Osteoblast (primary cell): ENCODE measurements around the gene CKAP2L. TPM values are rescaled to one million over a fixed set of nuclear protein-coding genes. Genes with fewer than 3 reads are reported as not detected.

Experiments
- DNase-seq: peaks from one replicate; pipeline ENCODE4 v3.0.0; 2011; ENCODE audit warnings: low spot score, mixed read lengths; ENCODE audit not compliant: insufficient read length; ENCODE audit errors: missing footprints
- H2AFZ ChIP-seq: 2 replicates; pipeline ENCODE4 v1.6.0; 2011; ENCODE audit warnings: mild to moderate bottlenecking, low read length
- H3K27ac ChIP-seq: 2 replicates; pipeline ENCODE4 v1.5.1; 2011; ENCODE audit warnings: mild to moderate bottlenecking, low read depth, low read length, moderate library complexity
- H3K27me3 ChIP-seq: 2 replicates; pipeline ENCODE4 v1.6.0; 2012; ENCODE audit warnings: mild to moderate bottlenecking, control low read depth, inconsistent platforms, low read length, moderate library complexity; ENCODE audit not compliant: insufficient read depth
- H3K36me3 ChIP-seq: 2 replicates; pipeline ENCODE4 v1.5.1; 2011; ENCODE audit warnings: mild to moderate bottlenecking, low read length, control low read depth, moderate library complexity; ENCODE audit not compliant: insufficient read depth
- H3K4me1 ChIP-seq: 2 replicates; pipeline ENCODE4 v1.5.1; 2011; ENCODE audit warnings: mild to moderate bottlenecking, low read length, control low read depth, moderate library complexity; ENCODE audit not compliant: insufficient read depth
- H3K4me2 ChIP-seq: 2 replicates; pipeline ENCODE4 v1.6.0; 2011; ENCODE audit warnings: mild to moderate bottlenecking, low read length; ENCODE audit not compliant: insufficient read depth
- H3K4me3 ChIP-seq: fragments of 200-600 bp; sonication (generic); 3 replicates; pipeline ENCODE4 v1.5.1; 2012; ENCODE audit warnings: mild to moderate bottlenecking, low read length, inconsistent platforms; ENCODE audit not compliant: insufficient read depth
- H3K79me2 ChIP-seq: 2 replicates; pipeline ENCODE4 v1.6.0; 2012; ENCODE audit warnings: mild to moderate bottlenecking, low read length, control low read depth, inconsistent platforms; ENCODE audit not compliant: insufficient read depth
- H3K9me3 ChIP-seq: 2 replicates; pipeline ENCODE4 v1.5.1; 2011; ENCODE audit warnings: low read depth, low read length, control low read depth
- H4K20me1 ChIP-seq: 2 replicates; pipeline ENCODE4 v1.6.0; 2012; ENCODE audit warnings: mild to moderate bottlenecking, low read length, control low read depth; ENCODE audit not compliant: insufficient read depth
- CTCF ChIP-seq: IDR thresholded peaks from 2 replicates; pipeline ENCODE4 v1.5.1; 2011; ENCODE audit warnings: mild to moderate bottlenecking, low read depth, low read length, moderate library complexity; ENCODE audit errors: extremely low read depth
- total RNA-seq: library from RNA; depleted of rRNA; stranded (reverse); fragments of >200 nt; gene quantifications from 2 replicates; pipeline ENCODE4 v1.2.3, GENCODE V29; 2012

The CKAP2L gene
- total RNA-seq, 1 donor: 1.1 TPM

- Histone ChIP-seq H2AFZ (no peak overlapping the region), H3K27me3 (no peaks in the 10 kb centered on the region), H3K4me1 (no peaks in the 10 kb centered on the region), H3K79me2 (no peaks in the 10 kb centered on the region), H3K36me3 (no peaks in the 10 kb centered on the region), H3K27ac (no peak overlapping the region), H3K4me3 (no peak overlapping the region), H3K4me2 (no peak overlapping the region), H3K9me3 (no peaks in the 10 kb centered on the region), H4K20me1 (no peaks in the 10 kb centered on the region)
- no peak for TF ChIP-seq CTCF
- DNase-seq: no peak
Measured at GRCh38 chr2:112772322-112772721, 7.9 kb upstream of the CKAP2L start.

GRCh38 chr2:112768432-112768831, 4.0 kb upstream of the CKAP2L start:
- Histone ChIP-seq H3K4me2 (no peak overlapping the region), H3K36me3 (no peaks in the 10 kb centered on the region), H3K27me3 (no peaks in the 10 kb centered on the region), H3K4me1 (peaks cover 12% of the 10 kb centered on the region), H2AFZ (no peak overlapping the region), H3K9me3 (no peaks in the 10 kb centered on the region), H3K79me2 (peaks cover 10% of the 10 kb centered on the region), H3K4me3 (no peak overlapping the region), H4K20me1 (no peaks in the 10 kb centered on the region), H3K27ac (no peak overlapping the region)
- DNase-seq: no peak
- TF ChIP-seq CTCF: peak; percentile 40

GRCh38 chr2:112767693-112768330, 3.4 kb upstream of the CKAP2L start:
- Histone ChIP-seq H3K4me3 (peak overlapping the region; percentile 32), H2AFZ (peak overlapping the region; percentile 71), H3K4me1 (peaks cover 18% of the 10 kb centered on the region), H3K36me3 (no peaks in the 10 kb centered on the region), H3K9me3 (no peaks in the 10 kb centered on the region), H3K79me2 (peaks cover 16% of the 10 kb centered on the region), H3K27ac (peak overlapping the region; percentile 43), H4K20me1 (no peaks in the 10 kb centered on the region), H3K4me2 (peak overlapping the region; percentile 56), H3K27me3 (no peaks in the 10 kb centered on the region)
- peak; percentile 30 for DNase-seq
- TF ChIP-seq CTCF: no peak

GRCh38 chr2:112765251-112765650, 842 bp upstream of the CKAP2L start:
- peaks cover 30% of the 10 kb centered on the region for H3K79me2 ChIP-seq
- H3K27ac ChIP-seq: peak overlapping the region; percentile 73
- peaks cover 27% of the 10 kb centered on the region for H3K4me1 ChIP-seq
- H2AFZ ChIP-seq: peak overlapping the region; percentile 84
- H3K4me2 ChIP-seq: peak overlapping the region; percentile 94
- no peak for TF ChIP-seq CTCF
- peak overlapping the region; percentile 89 for H3K4me3 ChIP-seq
- no peaks in the 10 kb centered on the region for H4K20me1 ChIP-seq
- no peak for DNase-seq
- H3K9me3 ChIP-seq: no peaks in the 10 kb centered on the region
- H3K27me3 ChIP-seq: no peaks in the 10 kb centered on the region
- H3K36me3 ChIP-seq: peaks cover 4% of the 10 kb centered on the region
